Measurements from ENCODE around the gene BAZ1B. TPM values are rescaled to one million over a fixed set of nuclear protein-coding genes. Genes with fewer than 3 reads are reported as not detected.

BAZ1B gene
- total RNA-seq (2014; rRNA removed; shearing (Covaris generic)) (77.8 and 86.8 TPM in 2 replicates), total RNA-seq (2022) (109 and 117 TPM in 2 replicates), Bru-seq, nascent RNA (percentile 95 among the genes with signal in this experiment), BruChase-seq, experiment 1, labeled RNA remaining after a 6-hour chase (percentile 94 among the genes with signal in this experiment), BruChase-seq, experiment 2, labeled RNA remaining after a 2-hour chase (percentile 96 among the genes with signal in this experiment)
- long read RNA-seq, full-length matches to known transcripts = 4 of 24 reads
- long read RNA-seq, partial matches to known transcripts = 6 of 24 reads
- long read RNA-seq, other reads (novel, unspliced or antisense) = 14 of 24 reads

DNA sequence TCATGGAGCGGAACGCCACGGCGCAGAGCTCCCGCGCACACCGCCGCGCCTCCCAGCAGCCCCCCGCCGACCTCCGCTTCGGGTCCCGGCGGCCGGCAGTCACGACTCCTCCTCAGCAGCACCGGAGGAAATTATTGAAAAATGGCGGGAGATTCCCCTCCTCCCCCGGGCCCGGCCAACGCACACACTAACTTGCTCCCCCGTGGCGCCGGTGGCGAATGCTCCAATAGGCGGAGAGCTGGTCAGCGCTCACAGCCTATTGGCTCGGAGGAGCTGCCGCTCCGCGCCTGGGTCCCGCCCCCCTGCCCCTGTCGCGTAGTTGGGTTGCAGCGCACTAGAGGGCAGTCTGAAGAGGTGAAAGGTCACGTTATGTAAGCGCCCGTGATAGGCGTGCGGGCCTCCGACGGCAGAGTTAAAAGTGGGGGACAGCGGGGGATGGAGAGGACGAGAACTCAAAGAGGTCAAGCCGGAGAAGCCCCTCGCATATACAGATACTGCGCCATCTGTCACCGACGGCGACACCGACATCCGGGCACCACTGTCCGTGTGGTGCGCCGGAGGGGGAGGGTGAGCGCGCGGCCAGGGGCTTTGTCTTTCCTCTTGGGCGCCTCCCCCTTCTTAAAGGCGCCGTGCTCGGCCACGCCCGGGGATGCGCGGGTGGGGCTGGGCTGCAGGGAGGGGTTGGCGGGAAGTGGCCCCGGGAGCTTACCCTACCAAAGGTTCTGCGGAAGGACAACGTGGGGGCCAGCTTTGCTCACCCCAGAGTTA, at the start of gene BAZ1B:
BAZ1B (minus strand) TSS at position 189 of the 768 bp plus-strand sequence. CDS start 360 bp downstream, outside the sequence.
- POLR2A ChIA-PET = interaction anchor here (1.1 to 2.6 kb wide), 8 partner anchors 10 to 77 kb away, joined by 3 to 13 read pairs (median 6); partner anchors contain the start of gene TBL2
- H2AFZ ChIP-seq (ENCODE audit: low read length) = peak within 1 kb of the TSS; percentile 54; the same call in 1 of the 2 replicates
- H3K4me1 ChIP-seq (ENCODE audit: insufficient read depth, low read length, poor library complexity, severe bottlenecking) = peaks cover 69% of the 10 kb centered on the region
- H3K9me3 ChIP-seq (ENCODE audit: low read length) = no peaks in the 10 kb centered on the region
- no TSS peak for BruUV-seq (replicated peaks)
- H3K9me2 ChIP-seq (ENCODE audit: insufficient read depth, low read length) = no peaks in the 10 kb centered on the region
- peaks cover 32% of the 10 kb centered on the region for H4K20me1 ChIP-seq (ENCODE audit: insufficient read depth, low read length)
- peak; percentile 99 for DNase-seq (ENCODE audit: low spot score)
- CTCF ChIA-PET (ENCODE audit: unreplicated experiment) = no interaction called here
- TF ChIP-seq, protein P1, sequence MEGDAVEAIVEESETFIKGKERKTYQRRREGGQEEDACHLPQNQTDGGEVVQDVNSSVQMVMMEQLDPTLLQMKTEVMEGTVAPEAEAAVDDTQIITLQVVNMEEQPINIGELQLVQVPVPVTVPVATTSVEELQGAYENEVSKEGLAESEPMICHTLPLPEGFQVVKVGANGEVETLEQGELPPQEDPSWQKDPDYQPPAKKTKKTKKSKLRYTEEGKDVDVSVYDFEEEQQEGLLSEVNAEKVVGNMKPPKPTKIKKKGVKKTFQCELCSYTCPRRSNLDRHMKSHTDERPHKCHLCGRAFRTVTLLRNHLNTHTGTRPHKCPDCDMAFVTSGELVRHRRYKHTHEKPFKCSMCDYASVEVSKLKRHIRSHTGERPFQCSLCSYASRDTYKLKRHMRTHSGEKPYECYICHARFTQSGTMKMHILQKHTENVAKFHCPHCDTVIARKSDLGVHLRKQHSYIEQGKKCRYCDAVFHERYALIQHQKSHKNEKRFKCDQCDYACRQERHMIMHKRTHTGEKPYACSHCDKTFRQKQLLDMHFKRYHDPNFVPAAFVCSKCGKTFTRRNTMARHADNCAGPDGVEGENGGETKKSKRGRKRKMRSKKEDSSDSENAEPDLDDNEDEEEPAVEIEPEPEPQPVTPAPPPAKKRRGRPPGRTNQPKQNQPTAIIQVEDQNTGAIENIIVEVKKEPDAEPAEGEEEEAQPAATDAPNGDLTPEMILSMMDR (conservative IDR thresholded peaks at IDR 0.05; ENCODE audit: low read length) = no peak
- TF ChIP-seq EZH2phosphoT487 (IDR thresholded peaks at IDR 0.05; ENCODE audit: borderline replicate concordance, low read depth, low read length) = no peak
- intact Hi-C loops (cut with micrococcal nuclease; ENCODE audit: unreplicated experiment) = loop anchor here (1.0 to 10.0 kb wide), 3 partner anchors 35 to 213 kb away; partner anchors contain the start of genes ABHD11, BCL7B and TBL2
- peak within 1 kb of the TSS; percentile 87 for H3K4me3 ChIP-seq (ENCODE audit: low read depth, low read length, poor library complexity, severe bottlenecking)
- peaks cover 62% of the 10 kb centered on the region for H3K79me2 ChIP-seq (ENCODE audit: insufficient read depth, low read depth, low read length)
- peak within 1 kb of the TSS; percentile 76 for H3K27ac ChIP-seq (ENCODE audit: low read depth, low read length, poor library complexity, severe bottlenecking)
- H3K4me2 ChIP-seq (ENCODE audit: low read length) = peak within 1 kb of the TSS; percentile 95
- peaks cover 42% of the 10 kb centered on the region for H3K36me3 ChIP-seq (ENCODE audit: insufficient read depth, low read length)

GRCh38 chr7:73570977-73571376, 48.9 kb upstream of the BAZ1B start:
- no peak overlapping the region for H2AFZ ChIP-seq (ENCODE audit: low read length)
- ChIA-PET CTCF (ENCODE audit: unreplicated experiment) (no interaction called here), POLR2A (no interaction called here)
- H3K4me3 ChIP-seq (ENCODE audit: low read depth, low read length, poor library complexity, severe bottlenecking) = no peak overlapping the region
- intact Hi-C loops (cut with micrococcal nuclease; ENCODE audit: unreplicated experiment) = no loop called here
- no peak overlapping the region for H3K27ac ChIP-seq (ENCODE audit: low read depth, low read length, poor library complexity, severe bottlenecking)
- H3K79me2 ChIP-seq (ENCODE audit: insufficient read depth, low read depth, low read length) = no peaks in the 10 kb centered on the region
- DNase-seq (ENCODE audit: low spot score) = no peak
- BruUV-seq (replicated peaks) = no TSS peak
- H3K9me2 ChIP-seq (ENCODE audit: insufficient read depth, low read length) = no peaks in the 10 kb centered on the region
- TF ChIP-seq EZH2phosphoT487 (IDR thresholded peaks at IDR 0.05; ENCODE audit: borderline replicate concordance, low read depth, low read length) = no peak
- TF ChIP-seq, protein P1 (conservative IDR thresholded peaks at IDR 0.05; ENCODE audit: low read length) = no peak
- H3K36me3 ChIP-seq (ENCODE audit: insufficient read depth, low read length) = peaks cover 67% of the 10 kb centered on the region
- no peaks in the 10 kb centered on the region for H4K20me1 ChIP-seq (ENCODE audit: insufficient read depth, low read length)
- H3K9me3 ChIP-seq (ENCODE audit: low read length) = no peaks in the 10 kb centered on the region
- H3K4me1 ChIP-seq (ENCODE audit: insufficient read depth, low read length, poor library complexity, severe bottlenecking) = no peaks in the 10 kb centered on the region
- no peak overlapping the region for H3K4me2 ChIP-seq (ENCODE audit: low read length)

Measured in OCI-LY7 (cell line).